HCT116 (cell line): ENCODE measurements around the gene ZNF804B. TPM values are rescaled to one million over a fixed set of nuclear protein-coding genes. Genes with fewer than 3 reads are reported as not detected.

ENCODE experiments used
- ATAC-seq: fragments of 200-7000 bp; cut with Tn5 transposase; 2 replicates; pipeline ENCODE4 v1.9.1; 2020; ENCODE audit warnings: mild to moderate bottlenecking, moderate library complexity
- BruUV-seq: library from RNA; stranded (reverse); fragments of 400-500 nt; replicated peaks from 2 replicates; lab custom pipeline; 2021; lab: Mats Ljungman, UMichigan
- CTCF ChIA-PET: fragments of 300-600 bp; sonication (Branson Sonifier 250); formaldehyde crosslinking; loops from one replicate; lab custom pipeline; 2021; ENCODE audit warnings: antibody characterized with exemption; lab: Charles Lee
- POLR2A ChIA-PET: fragments of 300-600, 350-600 bp; sonication (Branson Sonifier 250); formaldehyde crosslinking; loops from one replicate; lab custom pipeline; 2021; ENCODE audit warnings: antibody characterized with exemption; lab: Charles Lee
- RAD21 ChIA-PET, 2 experiments: fragments of 300-600 bp; sonication (Branson Sonifier 250); formaldehyde crosslinking; loops; one replicate each; lab custom pipeline; 2023; ENCODE audit warnings: low total read pairs in 2 of 2; ENCODE audit not compliant: uncharacterized antibody in 2 of 2, unreplicated experiment in 2 of 2, low non-redundant PET in 1 of 2; lab: Charles Lee
- DNase-seq: peaks from one replicate; pipeline ENCODE4 v3.0.0-alpha.2; 2010; ENCODE audit warnings: low read depth, low spot score
- H2AFZ ChIP-seq: fragments of 200-600 bp; shearing (Covaris generic), sonication (generic); 2 replicates; pipeline ENCODE4 v1.6.1; 2017; ENCODE audit warnings: low read depth, mixed run types, mixed read lengths, antibody characterized with exemption, low read length; ENCODE audit not compliant: poor library complexity, severe bottlenecking
- H3K27ac ChIP-seq: 2 replicates; pipeline ENCODE4 v1.5.1; 2012; ENCODE audit warnings: low read depth, low read length
- H3K27me3 ChIP-seq: fragments of 200-600 bp; sonication (generic); 2 replicates; pipeline ENCODE4 v1.6.1; 2016; ENCODE audit warnings: mixed run types, low read length, mixed read lengths; ENCODE audit not compliant: insufficient read depth
- H3K36me3 ChIP-seq, 2 experiments: fragments of 200-500 bp in 1 of 2; fragments of 200-600 bp in 1 of 2; sonication (Bioruptor generic) in 1 of 2; sonication (generic) in 1 of 2; 2 replicates each; pipeline versions ENCODE4 v1.5.1 to v1.6.1; 2014 to 2016; ENCODE audit warnings: low read length in 2 of 2, inconsistent platforms in 1 of 2, mixed read lengths in 1 of 2, mixed run types in 1 of 2; ENCODE audit not compliant: insufficient read depth in 2 of 2, control insufficient read depth in 1 of 2
- H3K4me1 ChIP-seq, 2 experiments: fragments of 200-600 bp in 1 of 2; sonication (generic) in 1 of 2; 2 replicates each; pipeline versions ENCODE4 v1.5.1 to v1.6.1; 2012 to 2017; ENCODE audit warnings: low read length in 2 of 2, inconsistent platforms in 1 of 2, mild to moderate bottlenecking in 1 of 2, mixed read lengths in 1 of 2, mixed run types in 1 of 2, moderate library complexity in 1 of 2; ENCODE audit not compliant: insufficient read depth in 2 of 2, control insufficient read depth in 1 of 2
- H3K4me2 ChIP-seq: fragments of 200-600 bp; sonication (generic); 2 replicates; pipeline ENCODE4 v1.6.1; 2017; ENCODE audit warnings: mixed run types, low read length, mixed read lengths
- H3K4me3 ChIP-seq, 2 experiments: fragments of 200-600 bp in 1 of 2; sonication (generic) in 1 of 2; replicated peaks in 1 of 2; 2 replicates each; pipeline ENCODE4 v1.5.1; 2011 to 2016; ENCODE audit warnings: low read length in 2 of 2, control low read depth in 1 of 2, low read depth in 1 of 2, mild to moderate bottlenecking in 1 of 2, mixed read lengths in 1 of 2, mixed run types in 1 of 2
- H3K79me2 ChIP-seq: fragments of 200-600 bp; sonication (generic); 2 replicates; pipeline ENCODE4 v1.6.1; 2017; ENCODE audit warnings: mild to moderate bottlenecking, mixed run types, low read length, moderate library complexity, mixed read lengths; ENCODE audit not compliant: insufficient read depth
- H3K9ac ChIP-seq: fragments of 200-600 bp; sonication (generic); 2 replicates; pipeline ENCODE4 v1.6.1; 2016; ENCODE audit warnings: low read length, mixed read lengths
- H3K9me2 ChIP-seq: fragments of 200-600 bp; sonication (generic), shearing (Covaris generic); 2 replicates; pipeline ENCODE4 v1.6.1; 2017; ENCODE audit warnings: mixed run types, mild to moderate bottlenecking, moderate library complexity; ENCODE audit not compliant: insufficient read depth
- H3K9me3 ChIP-seq, 2 experiments: fragments of 200-500 bp in 1 of 2; fragments of 200-600 bp in 1 of 2; sonication (Bioruptor generic) in 1 of 2; sonication (generic) in 1 of 2; 2 replicates each; pipeline ENCODE4 v1.6.1; 2014 to 2017; ENCODE audit warnings: low read length in 2 of 2, mixed read lengths in 2 of 2, inconsistent platforms in 1 of 2, low read depth in 1 of 2, mild to moderate bottlenecking in 1 of 2, mixed run types in 1 of 2, moderate library complexity in 1 of 2; ENCODE audit not compliant: control insufficient read depth in 1 of 2, insufficient read depth in 1 of 2
- H4K20me1 ChIP-seq: fragments of 200-600 bp; sonication (generic), shearing (Covaris generic); 2 replicates; pipeline ENCODE4 v1.6.1; 2017; ENCODE audit warnings: mixed run types, mild to moderate bottlenecking, moderate library complexity; ENCODE audit not compliant: insufficient read depth
- EZH2 ChIP-seq: fragments of 200-600 bp; sonication (generic); IDR thresholded peaks from 2 replicates; pipeline ENCODE4 v1.6.1; 2017; ENCODE audit warnings: antibody characterized with exemption, mixed run types
- EZH2phosphoT487 ChIP-seq: fragments of 200-600 bp; IDR thresholded peaks from 2 replicates; pipeline ENCODE4 v1.6.1; 2018; ENCODE audit warnings: antibody characterized with exemption, borderline replicate concordance
- POLR2A ChIP-seq: IDR thresholded peaks from 2 replicates; pipeline ENCODE4 v1.7.0; 2011; ENCODE audit warnings: borderline replicate concordance; ENCODE audit not compliant: insufficient read depth, insufficient read length; ENCODE audit errors: extremely low read depth
- SP1 ChIP-seq: IDR thresholded peaks from 2 replicates; pipeline ENCODE4 v1.6.1; 2012; ENCODE audit warnings: low read depth
- ZFX ChIP-seq: fragments of 450-650 bp; IDR thresholded peaks from 2 replicates; pipeline ENCODE4 v1.6.1; 2017
- intact Hi-C: fragments of 100-400 bp; cut with micrococcal nuclease; formaldehyde crosslinking; loops from 2 replicates; pipeline ENCODE4 v1.10.0; 2022
- total RNA-seq: library from RNA; stranded (reverse); gene quantifications from one replicate; pipeline ENCODE4 v1.2.1, GENCODE V29; 2021; ENCODE audit not compliant: unreplicated experiment
- TF ChIP-seq, protein P1 (sequence below), 3 experiments: fragments of 200-600 bp in 1 of 3; sonication (generic) in 1 of 3; IDR thresholded peaks in 2 of 3; conservative IDR thresholded peaks in 1 of 3; 2 replicates each; pipeline ENCODE4 v1.5.1; 2012 to 2017; ENCODE audit warnings: low read depth in 2 of 3, low read length in 2 of 3, antibody characterized with exemption in 1 of 3, borderline replicate concordance in 1 of 3, control low read depth in 1 of 3, mild to moderate bottlenecking in 1 of 3, mixed read lengths in 1 of 3, mixed run types in 1 of 3, moderate library complexity in 1 of 3; ENCODE audit not compliant: insufficient read depth in 1 of 3
- TF ChIP-seq, protein P2 (sequence below): IDR thresholded peaks from 2 replicates; pipeline ENCODE4 v1.6.1; 2012; ENCODE audit warnings: low read depth
- TF ChIP-seq, protein P3 (sequence below): IDR thresholded peaks from 2 replicates; pipeline ENCODE4 v1.6.1; 2012
- TF ChIP-seq, protein P4 (sequence below): IDR thresholded peaks from 2 replicates; pipeline ENCODE4 v1.6.1; 2011; ENCODE audit warnings: mild to moderate bottlenecking, low read length, moderate library complexity; ENCODE audit not compliant: insufficient replicate concordance; ENCODE audit errors: extremely low read depth

Gene ZNF804B
- total RNA-seq, 1 experiment from 2014 or later: not detected

DNA sequence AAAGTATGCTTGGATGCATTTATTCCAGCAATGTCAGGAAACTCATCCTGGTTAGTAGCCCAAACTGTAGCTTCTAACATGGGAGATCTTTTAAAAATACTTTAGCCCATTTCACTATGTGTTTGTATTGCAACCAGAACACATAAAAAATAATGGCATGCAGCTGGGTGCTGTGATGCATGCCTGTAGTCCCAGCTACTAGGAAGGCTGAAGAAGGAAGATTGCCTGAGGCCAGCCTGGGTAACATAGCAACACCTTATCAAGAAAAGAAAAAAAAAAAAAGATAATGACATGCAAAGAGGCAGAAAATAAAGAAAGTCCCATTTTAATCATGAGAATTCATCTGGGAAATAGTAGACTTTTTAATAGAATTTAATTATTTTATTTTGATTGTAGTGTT lies 553.1 kb downstream of the ZNF804B start:
- CTCF ChIA-PET: no interaction called here
- intact Hi-C loops: no loop called here

DNA sequence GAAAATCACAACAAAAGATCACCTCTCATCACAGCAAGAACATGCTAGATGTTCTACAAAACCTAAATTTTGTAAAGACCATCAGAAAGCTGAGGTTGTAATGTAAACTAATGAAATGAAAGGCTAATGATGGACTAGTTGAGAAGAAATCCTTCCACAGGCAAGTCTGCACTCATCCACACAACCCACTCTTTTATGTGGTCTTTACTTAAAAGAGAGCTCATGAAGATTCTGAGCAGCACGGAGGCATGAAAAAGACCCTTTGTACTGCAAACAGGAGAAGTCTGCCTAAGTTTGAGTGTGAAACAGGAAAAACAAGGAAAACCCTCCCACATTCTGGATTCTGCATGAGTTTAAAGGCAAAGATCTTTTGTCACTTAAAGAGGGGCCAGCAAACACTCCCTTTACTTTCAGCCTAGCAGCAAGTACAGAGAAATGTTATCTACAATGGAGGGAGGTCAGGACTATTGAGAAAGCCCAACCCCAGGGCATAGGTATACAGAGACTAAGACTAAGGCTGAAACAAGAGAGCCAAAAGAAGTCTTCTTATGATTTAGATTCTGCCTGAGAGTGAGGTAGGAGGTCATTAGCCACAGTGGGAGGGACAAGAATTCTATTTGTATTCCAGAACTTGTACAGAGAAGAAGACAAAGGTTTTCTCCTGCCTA lies 557.2 kb downstream of the ZNF804B start:
- TF ChIP-seq, protein P1, sequence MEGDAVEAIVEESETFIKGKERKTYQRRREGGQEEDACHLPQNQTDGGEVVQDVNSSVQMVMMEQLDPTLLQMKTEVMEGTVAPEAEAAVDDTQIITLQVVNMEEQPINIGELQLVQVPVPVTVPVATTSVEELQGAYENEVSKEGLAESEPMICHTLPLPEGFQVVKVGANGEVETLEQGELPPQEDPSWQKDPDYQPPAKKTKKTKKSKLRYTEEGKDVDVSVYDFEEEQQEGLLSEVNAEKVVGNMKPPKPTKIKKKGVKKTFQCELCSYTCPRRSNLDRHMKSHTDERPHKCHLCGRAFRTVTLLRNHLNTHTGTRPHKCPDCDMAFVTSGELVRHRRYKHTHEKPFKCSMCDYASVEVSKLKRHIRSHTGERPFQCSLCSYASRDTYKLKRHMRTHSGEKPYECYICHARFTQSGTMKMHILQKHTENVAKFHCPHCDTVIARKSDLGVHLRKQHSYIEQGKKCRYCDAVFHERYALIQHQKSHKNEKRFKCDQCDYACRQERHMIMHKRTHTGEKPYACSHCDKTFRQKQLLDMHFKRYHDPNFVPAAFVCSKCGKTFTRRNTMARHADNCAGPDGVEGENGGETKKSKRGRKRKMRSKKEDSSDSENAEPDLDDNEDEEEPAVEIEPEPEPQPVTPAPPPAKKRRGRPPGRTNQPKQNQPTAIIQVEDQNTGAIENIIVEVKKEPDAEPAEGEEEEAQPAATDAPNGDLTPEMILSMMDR (IDR thresholded peaks at IDR 0.05 in 2 of 3, conservative IDR thresholded peaks at IDR 0.05 in 1 of 3; ENCODE audit: borderline replicate concordance in 1 of 3, insufficient read depth in 1 of 3, low read depth in 2 of 3, low read length in 2 of 3): no peak
- TF ChIP-seq, protein P2, sequence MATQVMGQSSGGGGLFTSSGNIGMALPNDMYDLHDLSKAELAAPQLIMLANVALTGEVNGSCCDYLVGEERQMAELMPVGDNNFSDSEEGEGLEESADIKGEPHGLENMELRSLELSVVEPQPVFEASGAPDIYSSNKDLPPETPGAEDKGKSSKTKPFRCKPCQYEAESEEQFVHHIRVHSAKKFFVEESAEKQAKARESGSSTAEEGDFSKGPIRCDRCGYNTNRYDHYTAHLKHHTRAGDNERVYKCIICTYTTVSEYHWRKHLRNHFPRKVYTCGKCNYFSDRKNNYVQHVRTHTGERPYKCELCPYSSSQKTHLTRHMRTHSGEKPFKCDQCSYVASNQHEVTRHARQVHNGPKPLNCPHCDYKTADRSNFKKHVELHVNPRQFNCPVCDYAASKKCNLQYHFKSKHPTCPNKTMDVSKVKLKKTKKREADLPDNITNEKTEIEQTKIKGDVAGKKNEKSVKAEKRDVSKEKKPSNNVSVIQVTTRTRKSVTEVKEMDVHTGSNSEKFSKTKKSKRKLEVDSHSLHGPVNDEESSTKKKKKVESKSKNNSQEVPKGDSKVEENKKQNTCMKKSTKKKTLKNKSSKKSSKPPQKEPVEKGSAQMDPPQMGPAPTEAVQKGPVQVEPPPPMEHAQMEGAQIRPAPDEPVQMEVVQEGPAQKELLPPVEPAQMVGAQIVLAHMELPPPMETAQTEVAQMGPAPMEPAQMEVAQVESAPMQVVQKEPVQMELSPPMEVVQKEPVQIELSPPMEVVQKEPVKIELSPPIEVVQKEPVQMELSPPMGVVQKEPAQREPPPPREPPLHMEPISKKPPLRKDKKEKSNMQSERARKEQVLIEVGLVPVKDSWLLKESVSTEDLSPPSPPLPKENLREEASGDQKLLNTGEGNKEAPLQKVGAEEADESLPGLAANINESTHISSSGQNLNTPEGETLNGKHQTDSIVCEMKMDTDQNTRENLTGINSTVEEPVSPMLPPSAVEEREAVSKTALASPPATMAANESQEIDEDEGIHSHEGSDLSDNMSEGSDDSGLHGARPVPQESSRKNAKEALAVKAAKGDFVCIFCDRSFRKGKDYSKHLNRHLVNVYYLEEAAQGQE: no peak
- TF ChIP-seq, protein P3, sequence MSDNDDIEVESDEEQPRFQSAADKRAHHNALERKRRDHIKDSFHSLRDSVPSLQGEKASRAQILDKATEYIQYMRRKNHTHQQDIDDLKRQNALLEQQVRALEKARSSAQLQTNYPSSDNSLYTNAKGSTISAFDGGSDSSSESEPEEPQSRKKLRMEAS: no peak
- TF ChIP-seq EZH2phosphoT487 (no peak), ZFX (no peak)
- TF ChIP-seq, all 23 proteins: peak for 0
- ChIA-PET CTCF (no interaction called here), POLR2A (no interaction called here), RAD21 (no interaction called here)
- Histone ChIP-seq H3K4me3 (no peak overlapping the region), H4K20me1 (no peaks in the 10 kb centered on the region), H3K4me2 (no peak overlapping the region), H3K79me2 (no peaks in the 10 kb centered on the region), H3K36me3 (no peaks in the 10 kb centered on the region), H3K27me3 (no peaks in the 10 kb centered on the region), H3K9ac (no peak overlapping the region), H3K9me3 (no peaks in the 10 kb centered on the region; a peak in 2 of 4 replicates), H3K9me2 (no peaks in the 10 kb centered on the region), H2AFZ (no peak overlapping the region), H3K4me1 (no peaks in the 10 kb centered on the region; a peak in 1 of 4 replicates), H3K27ac (no peak overlapping the region)
- intact Hi-C loops: no loop called here
- no TSS peak for BruUV-seq
- ATAC-seq (no peak), DNase-seq (no peak)

More for the DNA sequence above, 553.1 kb downstream of the ZNF804B start:
- Histone ChIP-seq H3K27ac (no peak overlapping the region), H4K20me1 (no peaks in the 10 kb centered on the region), H3K27me3 (no peaks in the 10 kb centered on the region), H3K4me2 (no peak overlapping the region), H3K4me3 (no peak overlapping the region), H3K9me2 (no peaks in the 10 kb centered on the region), H3K36me3 (no peaks in the 10 kb centered on the region), H2AFZ (no peak overlapping the region), H3K4me1 (no peaks in the 10 kb centered on the region; a peak in 1 of 4 replicates), H3K79me2 (no peaks in the 10 kb centered on the region), H3K9ac (no peak overlapping the region), H3K9me3 (no peaks in the 10 kb centered on the region; a peak in 1 of 4 replicates)
- BruUV-seq: no TSS peak
- ATAC-seq: no peak
- ChIA-PET POLR2A (no interaction called here), RAD21 (no interaction called here)
- no peak for TF ChIP-seq EZH2phosphoT487
- TF ChIP-seq, protein P4, sequence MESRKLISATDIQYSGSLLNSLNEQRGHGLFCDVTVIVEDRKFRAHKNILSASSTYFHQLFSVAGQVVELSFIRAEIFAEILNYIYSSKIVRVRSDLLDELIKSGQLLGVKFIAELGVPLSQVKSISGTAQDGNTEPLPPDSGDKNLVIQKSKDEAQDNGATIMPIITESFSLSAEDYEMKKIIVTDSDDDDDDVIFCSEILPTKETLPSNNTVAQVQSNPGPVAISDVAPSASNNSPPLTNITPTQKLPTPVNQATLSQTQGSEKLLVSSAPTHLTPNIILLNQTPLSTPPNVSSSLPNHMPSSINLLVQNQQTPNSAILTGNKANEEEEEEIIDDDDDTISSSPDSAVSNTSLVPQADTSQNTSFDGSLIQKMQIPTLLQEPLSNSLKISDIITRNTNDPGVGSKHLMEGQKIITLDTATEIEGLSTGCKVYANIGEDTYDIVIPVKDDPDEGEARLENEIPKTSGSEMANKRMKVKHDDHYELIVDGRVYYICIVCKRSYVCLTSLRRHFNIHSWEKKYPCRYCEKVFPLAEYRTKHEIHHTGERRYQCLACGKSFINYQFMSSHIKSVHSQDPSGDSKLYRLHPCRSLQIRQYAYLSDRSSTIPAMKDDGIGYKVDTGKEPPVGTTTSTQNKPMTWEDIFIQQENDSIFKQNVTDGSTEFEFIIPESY: no peak
- no peak for TF ChIP-seq POLR2A
- TF ChIP-seq, protein P3: no peak
- no peak for TF ChIP-seq EZH2
- TF ChIP-seq SP1: no peak
- no peak for DNase-seq
